Measurements from ENCODE around the gene RAB4A.

DNA sequence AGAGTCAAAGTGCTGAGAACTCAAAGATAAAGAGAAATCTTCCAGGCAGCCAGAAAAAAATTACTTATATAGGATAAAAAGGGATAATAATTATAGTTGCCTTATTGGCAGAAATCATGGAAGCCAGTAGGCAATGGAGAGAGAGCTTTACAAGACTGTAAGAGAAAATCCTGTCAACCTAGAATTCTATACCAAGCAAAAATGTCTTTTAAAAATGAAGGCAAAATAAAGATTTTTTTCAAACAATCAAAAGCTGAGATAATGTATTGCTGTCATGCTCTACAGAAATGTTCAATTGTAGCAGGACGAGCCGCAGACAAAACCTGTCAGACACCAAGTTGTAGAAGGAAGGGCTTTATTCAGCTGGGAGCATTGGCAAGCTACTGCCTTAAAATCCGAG is 26.8 kb upstream of the RAB4A start:
- TF ChIP-seq GATA2 (IDR thresholded peaks at IDR 0.05; ENCODE audit: low read depth, low read length) (no peak), GATA3 (IDR thresholded peaks at IDR 0.05; ENCODE audit: low read depth, low read length) (no peak)
